Psoas muscle (tissue), 8 donors: ENCODE results near the gene ANXA1. TPM values are rescaled to one million over a fixed set of nuclear protein-coding genes. Genes with fewer than 3 reads are reported as not detected.

Experiments
- ATAC-seq, 4 donors: fragments of 200-7000 bp; cut with Tn5 transposase; one replicate each; pipeline ENCODE4 v1.9.1; 2020; ENCODE audit warnings: moderate library complexity in 3 of 4, mild to moderate bottlenecking in 2 of 4
- DNase-seq, 2 donors: peaks; one replicate each; pipeline ENCODE4 v3.0.0-alpha.2; 2020
- H3K27ac ChIP-seq: fragments of 200-600 bp; one replicate; pipeline ENCODE4 v1.8.0; 2022
- H3K27me3 ChIP-seq, 3 donors: fragments of 200-600 bp in 1 of 3; one replicate each; pipeline versions ENCODE4 v1.6.1 to v1.8.0; 2013 to 2022; ENCODE audit warnings: low read length in 2 of 3, mild to moderate bottlenecking in 2 of 3, moderate library complexity in 1 of 3; ENCODE audit not compliant: insufficient read depth in 3 of 3
- H3K36me3 ChIP-seq, 2 donors: fragments of 200-600 bp in 1 of 2; one replicate each; pipeline versions ENCODE4 v1.6.1 to v1.8.0; 2013 to 2022; ENCODE audit warnings: low read depth in 1 of 2, mild to moderate bottlenecking in 1 of 2, moderate library complexity in 1 of 2; ENCODE audit not compliant: insufficient read depth in 1 of 2
- H3K4me1 ChIP-seq: fragments of 200-600 bp; one replicate; pipeline ENCODE4 v1.8.0; 2022
- H3K4me3 ChIP-seq: fragments of 200-600 bp; one replicate; pipeline ENCODE4 v1.8.0; 2022; ENCODE audit warnings: mild to moderate bottlenecking
- H3K9me3 ChIP-seq: fragments of 200-600 bp; one replicate; pipeline ENCODE4 v1.8.0; 2022
- WGBS, 3 donors: extraction: QIAGEN DNeasy Blood & Tissue Kit; methylation state at CpG; one replicate each; pipeline versions ENCODE4 v1.1.6 to v1.1.7; 2013; 5-methylcytosine and 5-hydroxymethylcytosine counted together
- intact Hi-C, 2 donors: fragments of 100-400 bp; cut with DNase I; formaldehyde crosslinking; loops; one replicate each; pipeline versions ENCODE4 v1.11.0 to v1.14.2; 2022
- polyA plus RNA-seq, 3 donors: library from polyadenylated mRNA; stranded (reverse); fragments of 200-250 nt; gene quantifications; one replicate each; pipeline ENCODE4 v1.2.3, GENCODE V29; 2013
- total RNA-seq, 4 donors: library from RNA; stranded (reverse); fragmentation: NEBNext Ultra II Directional in 2 of 4; extraction: Animal tissue kit (Norgen Biotek cat#: 25700) in 2 of 4; gene quantifications; one replicate each; pipeline versions ENCODE4 v1.2.1 to v1.2.4, GENCODE V29; 2021 to 2023
- TF ChIP-seq, protein P1 (sequence below): fragments of 200-600 bp; IDR thresholded peaks from one replicate; pipeline ENCODE4 v1.8.0; 2022; ENCODE audit warnings: antibody characterized with exemption
- donor health status: healthy with polysubstance abuse.
- donor health status: DM: no; HTN: no; CAD: no; lungs with moderate emphysema.
- donor health status: Bipolar disorder and iron deficiency.
- donor health status: healthy.
- donor health status: DM: yes; HTN: yes; CAD: no.
- donor health status: DM: no; HTN: no; CAD: no.
- donor health status: DM: no; HTN: no; CAD: no.
- donor health status: DM: yes; HTN: yes; CAD: no.

Gene ANXA1
- total and polyA plus RNA-seq, 7 donors, result 20.7 to 60.8 (median 25.8) TPM

DNA sequence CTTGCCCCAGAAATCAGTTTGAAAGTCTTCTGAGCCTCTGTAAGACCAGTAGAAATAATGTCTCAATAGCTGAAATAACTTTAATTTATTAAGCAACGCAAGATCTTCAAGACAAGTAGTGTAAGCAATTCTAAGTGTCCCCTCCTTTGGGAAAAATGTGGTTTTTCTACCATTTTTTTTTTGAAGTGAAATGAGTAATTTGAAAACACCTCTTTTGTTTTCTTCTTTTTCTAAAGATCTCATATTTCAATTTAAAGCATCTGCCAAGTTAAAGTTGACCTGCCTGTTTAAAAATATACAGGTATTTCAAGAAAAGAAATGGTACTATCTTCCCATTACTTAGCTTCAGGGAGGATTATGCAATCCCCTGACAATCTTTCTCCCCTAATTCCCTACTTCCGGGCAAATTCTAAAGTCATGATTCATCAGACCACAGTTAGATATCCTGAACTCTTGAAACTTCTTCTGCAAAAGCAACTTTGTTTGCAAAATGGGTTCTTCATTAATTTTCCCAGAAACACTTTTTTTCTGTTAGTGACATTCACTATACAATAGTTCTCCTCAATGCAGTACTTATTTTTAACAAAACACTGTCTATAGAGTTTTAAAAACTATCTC lies 7.8 kb upstream of the ANXA1 start:
- Histone ChIP-seq H3K27ac (no peak overlapping the region), H3K4me3 (no peak overlapping the region), H3K9me3 (no peaks in the 10 kb centered on the region), H3K36me3 (no peaks in the 10 kb centered on the region), H3K4me1 (peaks cover under 1% of the 10 kb centered on the region), H3K27me3 (no peaks in the 10 kb centered on the region)
- TF ChIP-seq, protein P1, sequence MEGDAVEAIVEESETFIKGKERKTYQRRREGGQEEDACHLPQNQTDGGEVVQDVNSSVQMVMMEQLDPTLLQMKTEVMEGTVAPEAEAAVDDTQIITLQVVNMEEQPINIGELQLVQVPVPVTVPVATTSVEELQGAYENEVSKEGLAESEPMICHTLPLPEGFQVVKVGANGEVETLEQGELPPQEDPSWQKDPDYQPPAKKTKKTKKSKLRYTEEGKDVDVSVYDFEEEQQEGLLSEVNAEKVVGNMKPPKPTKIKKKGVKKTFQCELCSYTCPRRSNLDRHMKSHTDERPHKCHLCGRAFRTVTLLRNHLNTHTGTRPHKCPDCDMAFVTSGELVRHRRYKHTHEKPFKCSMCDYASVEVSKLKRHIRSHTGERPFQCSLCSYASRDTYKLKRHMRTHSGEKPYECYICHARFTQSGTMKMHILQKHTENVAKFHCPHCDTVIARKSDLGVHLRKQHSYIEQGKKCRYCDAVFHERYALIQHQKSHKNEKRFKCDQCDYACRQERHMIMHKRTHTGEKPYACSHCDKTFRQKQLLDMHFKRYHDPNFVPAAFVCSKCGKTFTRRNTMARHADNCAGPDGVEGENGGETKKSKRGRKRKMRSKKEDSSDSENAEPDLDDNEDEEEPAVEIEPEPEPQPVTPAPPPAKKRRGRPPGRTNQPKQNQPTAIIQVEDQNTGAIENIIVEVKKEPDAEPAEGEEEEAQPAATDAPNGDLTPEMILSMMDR, result no peak
- DNase-seq (no peak), ATAC-seq (peak in 3 of 4 donors; percentile 34 to 69 (median 46))
- 43 to 50% (median 44%) methylated on average over 2 of the region's 2 CpGs for WGBS, 3 donors
- intact Hi-C loops, result no loop called here

DNA sequence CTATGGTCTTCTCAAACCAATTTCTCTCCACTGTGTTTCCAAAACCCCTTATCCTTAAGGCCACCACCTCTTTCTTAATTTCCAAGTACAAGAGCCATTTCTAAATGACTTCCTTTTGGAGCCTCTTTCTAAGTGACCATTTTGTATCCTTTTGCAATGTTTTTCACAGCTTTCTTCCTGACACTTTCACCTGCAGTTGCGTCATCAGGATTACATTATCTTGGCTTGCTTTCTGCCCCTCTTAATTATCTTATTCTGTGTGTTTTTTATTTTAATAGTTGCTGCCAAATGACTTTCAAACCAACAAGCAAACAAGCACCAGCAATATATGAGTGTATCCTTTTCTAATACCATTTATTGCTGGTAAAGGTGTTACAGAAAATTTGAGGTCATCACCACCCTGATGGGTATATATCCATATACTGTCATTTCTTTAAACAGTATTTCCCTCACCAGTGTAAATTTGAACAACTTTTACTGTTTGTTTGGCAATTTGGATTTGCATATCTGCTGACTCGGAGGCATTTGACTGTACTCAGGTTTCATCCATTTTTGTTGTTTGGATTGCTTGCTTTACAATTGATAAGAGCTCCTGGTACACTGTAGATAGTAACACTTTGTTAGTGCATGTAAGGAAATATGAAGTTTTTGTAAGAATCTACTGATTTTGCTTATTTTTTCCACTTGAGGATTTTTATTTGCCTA lies 5.4 kb upstream of the ANXA1 start:
- TF ChIP-seq, protein P1, result no peak
- DNase-seq, result no peak
- Histone ChIP-seq H3K4me1 (peaks cover 17% of the 10 kb centered on the region), H3K9me3 (no peaks in the 10 kb centered on the region), H3K27me3 (no peaks in the 10 kb centered on the region), H3K36me3 (no peaks in the 10 kb centered on the region), H3K4me3 (no peak overlapping the region), H3K27ac (no peak overlapping the region)
- 89 to 94% (median 89%) methylated on average over 2 of the region's 2 CpGs for WGBS, 3 donors
- no peak for ATAC-seq
- intact Hi-C loops, result no loop called here

DNA sequence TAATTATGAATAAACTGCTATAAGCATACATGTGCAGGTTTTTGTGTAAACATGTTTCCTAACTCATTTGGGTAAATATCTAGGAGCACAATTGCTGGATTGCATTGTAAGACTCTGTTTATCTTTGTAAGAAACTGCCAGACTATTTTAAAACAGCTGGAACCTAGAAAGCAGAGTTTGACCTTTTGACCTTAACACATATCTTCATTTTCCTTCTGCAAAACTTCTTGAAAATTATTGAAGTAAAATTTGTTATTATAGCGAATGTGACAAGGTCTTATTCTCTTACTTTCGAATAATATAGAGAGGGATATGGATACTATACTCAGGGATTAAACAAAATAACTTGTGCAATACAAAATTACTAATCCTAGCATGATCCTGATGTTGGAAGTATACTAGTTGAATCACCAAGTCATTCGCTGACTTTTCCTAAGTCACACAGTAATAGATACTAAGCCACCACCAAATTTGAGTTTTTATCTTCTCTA lies 3.2 kb upstream of the ANXA1 start:
- DNase-seq, result no peak
- Histone ChIP-seq H3K4me3 (no peak overlapping the region), H3K4me1 (peaks cover 17% of the 10 kb centered on the region), H3K27me3 (no peaks in the 10 kb centered on the region), H3K27ac (no peak overlapping the region), H3K9me3 (no peaks in the 10 kb centered on the region), H3K36me3 (no peaks in the 10 kb centered on the region)
- intact Hi-C loops, result no loop called here
- TF ChIP-seq, protein P1, result no peak
- ATAC-seq, result no peak
- 70 to 80% (median 74%) methylated on average over 3 of the region's 3 CpGs for WGBS, 3 donors

DNA sequence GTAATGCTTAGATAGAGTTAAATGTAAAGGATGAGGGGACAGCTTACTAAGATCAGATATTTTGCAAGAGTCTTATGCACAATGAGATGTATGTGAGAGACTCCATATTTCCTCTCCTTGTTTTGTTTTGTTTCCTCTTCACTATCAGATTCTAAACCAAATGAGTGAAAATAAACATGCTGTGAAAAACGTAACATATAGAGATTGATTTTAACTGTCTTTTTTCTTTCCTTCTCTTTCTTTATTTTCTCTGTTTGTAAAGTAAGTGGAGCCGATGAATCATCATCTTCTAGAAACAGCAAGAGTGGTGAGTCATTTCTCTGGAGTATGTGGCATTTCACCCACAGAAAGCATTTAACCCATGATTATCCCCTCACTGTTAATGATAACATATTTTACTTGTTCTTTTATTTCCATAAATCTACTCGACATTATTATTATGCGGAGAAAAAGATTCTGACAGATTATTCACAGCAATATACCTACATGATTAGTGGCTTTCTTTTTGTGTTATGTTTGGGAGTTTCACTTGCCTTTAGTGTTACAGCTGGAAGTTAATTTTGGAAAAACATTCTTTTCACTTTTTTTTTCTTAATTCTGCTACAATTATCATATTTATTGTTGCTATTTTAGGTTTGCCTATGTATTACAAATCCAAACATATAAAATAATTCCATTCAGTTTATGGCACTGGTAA lies 2.1 kb upstream of the ANXA1 start:
- TF ChIP-seq, protein P1, result no peak
- peak overlapping the region; percentile 31 for H3K27ac ChIP-seq
- H3K36me3 ChIP-seq, result no peaks in the 10 kb centered on the region
- peak overlapping the region; percentile 35 for H3K4me3 ChIP-seq
- 23 to 35% (median 25%) methylated on average over 4 of the region's 4 CpGs for WGBS, 3 donors
- intact Hi-C loops, result no loop called here
- H3K27me3 ChIP-seq, result no peaks in the 10 kb centered on the region
- H3K9me3 ChIP-seq, result no peaks in the 10 kb centered on the region
- no peak for DNase-seq
- peak in 3 of 4 donors; percentile 55 to 59 (median 55) for ATAC-seq
- peaks cover 17% of the 10 kb centered on the region for H3K4me1 ChIP-seq
